Panc1 (cell line): Measurements from ENCODE around the gene GRB7.

Source experiments
- CTCF ChIP-seq: fragments of 450-650 bp; IDR thresholded peaks from 2 replicates; pipeline ENCODE4 v1.5.1; 2017; ENCODE audit warnings: mild to moderate bottlenecking
- REST ChIP-seq, 2 experiments: IDR thresholded peaks; 2 replicates each; pipeline ENCODE4 v1.6.1; 2011 to 2012; ENCODE audit warnings: low read depth in 2 of 2, control low read depth in 1 of 2, low read length in 1 of 2, mild to moderate bottlenecking in 1 of 2, moderate library complexity in 1 of 2; ENCODE audit not compliant: insufficient read depth in 1 of 2
- SIN3A ChIP-seq: IDR thresholded peaks from 2 replicates; pipeline ENCODE4 v1.6.1; 2012; ENCODE audit warnings: low read depth, mild to moderate bottlenecking, low read length, moderate library complexity, borderline replicate concordance; ENCODE audit not compliant: insufficient read depth

- TF ChIP-seq SIN3A (no peak), REST (IDR thresholded peaks at IDR 0.05; ENCODE audit: insufficient read depth in 1 of 2, low read depth in 2 of 2, low read length in 1 of 2) (no peak), CTCF (no peak)
Measured at GRCh38 chr17:39775031-39775430, 37.3 kb downstream of the GRB7 start.
